ENCODE results near the gene GNPAT. TPM values are rescaled to one million over a fixed set of nuclear protein-coding genes. Genes with fewer than 3 reads are reported as not detected.

The GNPAT gene
- total and polyA plus RNA-seq, 10 of the 15 experiments (the other 5 are each of a cell fraction or from before 2014, with no cell fraction given) = 24.0 to 70.6 (median 47.2) TPM

GRCh38 chr1:231318015-231318355, 77.0 kb downstream of the GNPAT start:
- Histone ChIP-seq H3K9me3 (replicated peaks; ENCODE audit: control insufficient read depth, insufficient read depth, low read length) (no peaks in the 10 kb centered on the region), H4K20me1 (ENCODE audit: control insufficient read depth, insufficient read depth) (no peaks in the 10 kb centered on the region), H3K4me3 (no peak overlapping the region), H2AFZ (ENCODE audit: control insufficient read depth, low read depth, low read length) (no peak overlapping the region), H3K79me2 (ENCODE audit: control insufficient read depth, insufficient read depth, low read length) (no peaks in the 10 kb centered on the region), H3K4me2 (ENCODE audit: control insufficient read depth, insufficient read depth) (no peak overlapping the region), H3K27me3 (replicated peaks in 1 of 2; ENCODE audit: control insufficient read depth in 2 of 2, insufficient read depth in 2 of 2, low read length in 1 of 2) (no peaks in the 10 kb centered on the region), H3K4me1 (ENCODE audit: control insufficient read depth, insufficient read depth, low read length) (no peaks in the 10 kb centered on the region), H3K9ac (ENCODE audit: control insufficient read depth, insufficient read depth, low read length) (no peak overlapping the region), H3K36me3 (ENCODE audit: control insufficient read depth in 2 of 2, insufficient read depth in 2 of 2, low read length in 1 of 2) (no peaks in the 10 kb centered on the region), H3K27ac (ENCODE audit: control insufficient read depth, insufficient read depth) (no peak overlapping the region)
- CTCF ChIA-PET = interaction anchor here (3.5 to 4.5 kb wide), 2 partner anchors 16 to 20 kb away, joined by 10 to 28 read pairs; partner anchors contain the start of genes EXOC8 and SPRTN
- intact Hi-C loops (cut with micrococcal nuclease; ENCODE audit: unreplicated experiment) (no loop called here), in situ Hi-C loops (cut with MboI) (no loop called here)
- POLR2A ChIA-PET = no interaction called here
- DNase-seq (ENCODE audit: low read depth, low spot score) (no peak), FAIRE-seq (no peak), ATAC-seq (no peak)
- BruUV-seq (replicated peaks) = no TSS peak
- SMC1A ChIA-PET (ENCODE audit: uncharacterized antibody, unreplicated experiment) = no interaction called here
- RAD21 ChIA-PET (ENCODE audit: unreplicated experiment) = interaction anchor here (0.8 kb wide), 1 partner anchor 285 kb away, joined by 3 read pairs; no protein-coding TSS in a partner anchor
- TF ChIP-seq MLLT1 (IDR thresholded peaks at IDR 0.05) (no peak), HDAC2 (IDR thresholded peaks at IDR 0.05) (no peak)
- WGBS (ENCODE audit: insufficient coverage, insufficient replicate concordance, low lambda C conversion rate, missing lambda C conversion rate) = 85% methylated on average over 15 of the region's 15 CpGs

DNA sequence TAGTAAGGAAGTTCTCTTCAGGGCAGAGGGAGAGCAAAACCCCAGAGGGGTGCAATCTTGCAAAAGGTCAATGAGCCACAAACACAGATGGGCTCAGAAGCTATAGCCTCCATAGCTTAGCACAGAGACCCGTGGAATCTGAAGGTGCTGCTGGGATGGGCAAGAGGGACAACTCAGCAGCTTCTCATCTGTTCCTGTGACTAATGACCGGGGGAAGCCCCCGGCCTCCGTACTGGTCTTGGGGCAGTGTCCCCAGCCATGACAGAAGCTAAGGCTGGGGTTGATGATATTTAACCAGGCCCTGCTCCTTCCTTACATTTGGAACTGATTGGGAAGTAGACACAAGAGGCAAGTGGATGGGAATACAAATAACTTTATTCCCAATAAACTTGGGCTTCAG, 77.6 kb downstream of the GNPAT start:
- Histone ChIP-seq H2AFZ (ENCODE audit: control insufficient read depth, low read depth, low read length) (no peak overlapping the region), H3K79me2 (ENCODE audit: control insufficient read depth, insufficient read depth, low read length) (no peaks in the 10 kb centered on the region), H3K4me2 (ENCODE audit: control insufficient read depth, insufficient read depth) (no peak overlapping the region), H3K27ac (ENCODE audit: control insufficient read depth, insufficient read depth) (no peak overlapping the region), H3K9ac (ENCODE audit: control insufficient read depth, insufficient read depth, low read length) (no peak overlapping the region), H4K20me1 (ENCODE audit: control insufficient read depth, insufficient read depth) (no peaks in the 10 kb centered on the region), H3K4me3 (no peak overlapping the region), H3K4me1 (ENCODE audit: control insufficient read depth, insufficient read depth, low read length) (no peaks in the 10 kb centered on the region), H3K36me3 (ENCODE audit: control insufficient read depth in 2 of 2, insufficient read depth in 2 of 2, low read length in 1 of 2) (no peaks in the 10 kb centered on the region), H3K27me3 (replicated peaks in 1 of 2; ENCODE audit: control insufficient read depth in 2 of 2, insufficient read depth in 2 of 2, low read length in 1 of 2) (no peaks in the 10 kb centered on the region), H3K9me3 (replicated peaks; ENCODE audit: control insufficient read depth, insufficient read depth, low read length) (no peaks in the 10 kb centered on the region)
- ChIA-PET CTCF (interaction anchor here (3.5 to 4.5 kb wide), 2 partner anchors 16 to 20 kb away, joined by 10 to 28 read pairs; partner anchors contain the start of genes EXOC8 and SPRTN), SMC1A (ENCODE audit: uncharacterized antibody, unreplicated experiment) (no interaction called here), POLR2A (no interaction called here), RAD21 (ENCODE audit: unreplicated experiment) (interaction anchor here (0.8 kb wide), 1 partner anchor 284 kb away, joined by 3 read pairs; no protein-coding TSS in a partner anchor)
- intact Hi-C loops (cut with micrococcal nuclease; ENCODE audit: unreplicated experiment) = no loop called here
- in situ Hi-C loops (cut with MboI) = no loop called here
- DNase-seq (ENCODE audit: low read depth, low spot score) (no peak), FAIRE-seq (no peak), ATAC-seq (no peak)
- no TSS peak for BruUV-seq (replicated peaks)
- 64% methylated on average over 4 of the region's 4 CpGs for WGBS (ENCODE audit: insufficient coverage, insufficient replicate concordance, low lambda C conversion rate, missing lambda C conversion rate)
- TF ChIP-seq LARP7 (IDR thresholded peaks at IDR 0.05) (no peak), BCLAF1 (IDR thresholded peaks at IDR 0.05) (no peak), CHD4 (IDR thresholded peaks at IDR 0.05) (no peak), RFX5 (IDR thresholded peaks at IDR 0.05; ENCODE audit: low read depth, low read length) (no peak), CBFB (IDR thresholded peaks at IDR 0.05; ENCODE audit: low read depth) (no peak), IKZF1 (conservative IDR thresholded peaks at IDR 0.05) (no peak), FOXK2 (IDR thresholded peaks at IDR 0.05) (no peak), STAT3 (IDR thresholded peaks at IDR 0.05; ENCODE audit: low read depth, low read length) (no peak)
- TF ChIP-seq, protein P1, sequence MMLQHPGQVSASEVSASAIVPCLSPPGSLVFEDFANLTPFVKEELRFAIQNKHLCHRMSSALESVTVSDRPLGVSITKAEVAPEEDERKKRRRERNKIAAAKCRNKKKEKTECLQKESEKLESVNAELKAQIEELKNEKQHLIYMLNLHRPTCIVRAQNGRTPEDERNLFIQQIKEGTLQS (IDR thresholded peaks at IDR 0.05; ENCODE audit: borderline replicate concordance, extremely low read depth, low read depth, low read length) = no peak
- TF ChIP-seq, protein P2, sequence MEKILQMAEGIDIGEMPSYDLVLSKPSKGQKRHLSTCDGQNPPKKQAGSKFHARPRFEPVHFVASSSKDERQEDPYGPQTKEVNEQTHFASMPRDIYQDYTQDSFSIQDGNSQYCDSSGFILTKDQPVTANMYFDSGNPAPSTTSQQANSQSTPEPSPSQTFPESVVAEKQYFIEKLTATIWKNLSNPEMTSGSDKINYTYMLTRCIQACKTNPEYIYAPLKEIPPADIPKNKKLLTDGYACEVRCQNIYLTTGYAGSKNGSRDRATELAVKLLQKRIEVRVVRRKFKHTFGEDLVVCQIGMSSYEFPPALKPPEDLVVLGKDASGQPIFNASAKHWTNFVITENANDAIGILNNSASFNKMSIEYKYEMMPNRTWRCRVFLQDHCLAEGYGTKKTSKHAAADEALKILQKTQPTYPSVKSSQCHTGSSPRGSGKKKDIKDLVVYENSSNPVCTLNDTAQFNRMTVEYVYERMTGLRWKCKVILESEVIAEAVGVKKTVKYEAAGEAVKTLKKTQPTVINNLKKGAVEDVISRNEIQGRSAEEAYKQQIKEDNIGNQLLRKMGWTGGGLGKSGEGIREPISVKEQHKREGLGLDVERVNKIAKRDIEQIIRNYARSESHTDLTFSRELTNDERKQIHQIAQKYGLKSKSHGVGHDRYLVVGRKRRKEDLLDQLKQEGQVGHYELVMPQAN (conservative IDR thresholded peaks at IDR 0.05) = no peak

Data from GM12878 (cell line).